SK-MEL-5 (cell line): ENCODE measurements around the gene BRSK2. TPM values are rescaled to one million over a fixed set of nuclear protein-coding genes. Genes with fewer than 3 reads are reported as not detected.
"Not testable (repeated sequence)": the region's sequence is repeated elsewhere in the genome, so short reads cannot be mapped to it uniquely, and the experiment has no call there.

ENCODE experiments used
- DNase-seq: peaks from one replicate; pipeline ENCODE4 v3.0.0-alpha.2; 2016; ENCODE audit warnings: low read depth, low spot score
- in situ Hi-C: cut with HindIII; loops from 2 replicates; pipeline ENCODE4 v1.10.0; 2016; ENCODE audit warnings: low sequenced_read_pairs, high pct_unique_total_duplicates, low pct_unique_long_range_greater_than_20kb
- total RNA-seq: library from RNA; depleted of rRNA; stranded (reverse); fragments of >200 nt; shearing (Covaris generic); gene quantifications from 2 replicates; pipeline ENCODE4 v1.2.3, GENCODE V29; 2014

BRSK2 gene
- total RNA-seq, 1 experiment from 2014 or later, result 4.5 TPM

DNA sequence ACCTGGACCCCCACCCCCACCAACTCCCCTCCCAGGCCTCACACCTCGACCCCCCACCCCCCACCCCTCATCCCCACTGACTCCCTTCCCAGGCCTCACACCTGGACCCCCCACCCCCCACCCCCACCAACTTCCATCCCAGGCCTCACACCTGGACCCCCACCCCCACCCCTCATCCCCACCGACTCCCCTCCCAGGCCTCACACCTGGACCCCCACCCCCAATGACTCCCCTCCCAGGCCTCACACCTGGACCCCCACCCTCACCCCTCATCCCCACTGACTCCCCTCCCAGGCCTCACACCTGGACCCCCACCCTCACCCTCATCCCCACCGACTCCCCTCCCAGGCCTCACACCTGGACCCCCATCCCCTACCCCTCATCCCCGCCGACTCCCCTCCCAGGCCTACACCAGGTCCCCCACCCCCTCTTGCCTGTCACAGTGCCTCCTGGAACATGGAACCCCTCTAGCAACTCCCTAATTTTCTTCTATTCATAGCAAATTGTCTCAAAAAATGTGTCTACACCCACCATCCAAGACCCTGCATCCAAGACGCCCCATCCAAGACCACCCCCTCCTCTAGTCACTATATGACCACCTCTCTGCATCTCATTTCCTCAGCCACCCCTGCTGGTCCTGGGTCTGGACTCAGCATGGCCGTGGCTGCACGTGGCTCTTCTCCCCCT lies 36.9 kb upstream of the BRSK2 start:
- no peak for DNase-seq
- in situ Hi-C loops, result no loop called here

DNA sequence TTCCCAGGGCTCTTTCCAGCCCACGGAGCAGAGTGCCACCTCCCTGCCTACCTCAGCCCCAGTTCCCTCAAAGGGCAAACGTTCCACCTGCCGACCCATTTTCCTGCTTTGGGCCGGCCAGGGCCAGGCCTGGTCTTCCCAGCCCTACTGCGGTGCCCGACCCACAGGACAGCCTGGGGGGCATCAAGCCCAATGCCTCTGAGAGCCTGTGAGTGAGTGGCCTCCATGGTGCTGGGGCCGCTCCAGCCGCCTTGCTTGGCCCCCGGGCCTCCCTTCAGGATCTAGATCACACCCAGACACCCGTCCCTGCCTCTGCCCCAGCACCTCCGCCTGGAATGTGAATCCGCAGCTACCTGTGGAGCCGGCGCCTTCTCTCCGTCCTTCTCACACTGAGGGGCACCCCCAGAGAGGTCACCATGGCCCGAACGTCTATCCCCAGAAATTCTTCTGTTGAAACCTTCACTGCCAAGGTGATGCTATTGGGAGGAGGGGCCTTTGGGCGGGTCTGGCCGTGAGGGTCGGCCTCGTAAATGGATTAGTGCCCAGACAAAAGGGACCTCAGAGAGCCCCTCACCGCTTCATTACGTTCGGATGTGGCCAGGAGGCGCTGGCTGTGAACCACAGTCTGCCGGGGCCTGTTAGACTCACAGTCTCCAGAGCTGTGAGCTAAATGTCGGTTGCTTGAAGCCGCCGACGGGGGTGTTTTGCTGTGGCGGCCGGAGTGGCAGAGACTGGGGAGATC lies 36.2 kb upstream of the BRSK2 start:
- in situ Hi-C loops, result no loop called here
- no peak for DNase-seq

DNA sequence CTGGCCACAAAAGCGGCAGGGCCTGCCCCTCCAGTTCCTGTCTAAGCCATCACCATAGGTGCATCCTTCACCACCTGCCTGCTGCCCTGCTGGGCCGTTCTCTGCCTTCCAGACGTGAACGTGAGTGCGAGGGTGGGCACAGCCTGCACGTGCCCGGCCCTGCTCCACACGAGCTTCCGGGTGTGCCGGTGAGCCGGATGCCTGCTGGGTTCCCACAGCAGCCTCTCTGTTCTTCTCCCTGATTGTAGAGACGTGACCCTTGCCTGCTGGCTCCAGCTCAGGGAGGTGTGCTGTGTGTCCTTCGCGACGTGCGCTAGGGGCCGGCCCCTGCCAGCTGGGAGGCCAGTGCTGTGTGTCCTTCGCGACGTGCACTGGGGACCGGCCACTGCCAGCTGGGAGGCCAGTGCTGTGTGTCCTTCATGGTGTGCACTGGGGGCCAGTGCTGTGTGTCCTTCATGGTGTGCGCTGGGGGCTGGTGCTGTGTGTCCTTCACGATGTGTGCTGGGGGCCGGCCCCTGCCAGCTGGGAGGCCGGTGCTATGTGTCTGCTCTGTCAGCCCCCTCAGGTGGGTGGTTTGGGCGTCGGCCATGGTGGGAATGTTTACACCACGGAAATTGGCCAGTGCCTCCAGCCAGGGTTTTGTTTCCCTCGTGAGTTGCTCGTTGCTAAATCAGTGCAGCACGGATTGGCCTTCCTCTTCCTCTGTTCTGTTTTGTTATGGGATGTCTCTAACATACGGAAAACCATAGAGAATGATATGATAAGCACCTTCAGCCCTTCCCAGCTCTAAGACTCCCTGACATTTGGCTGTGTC lies 35.4 kb upstream of the BRSK2 start:
- in situ Hi-C loops, result no loop called here
- no peak for DNase-seq

DNA sequence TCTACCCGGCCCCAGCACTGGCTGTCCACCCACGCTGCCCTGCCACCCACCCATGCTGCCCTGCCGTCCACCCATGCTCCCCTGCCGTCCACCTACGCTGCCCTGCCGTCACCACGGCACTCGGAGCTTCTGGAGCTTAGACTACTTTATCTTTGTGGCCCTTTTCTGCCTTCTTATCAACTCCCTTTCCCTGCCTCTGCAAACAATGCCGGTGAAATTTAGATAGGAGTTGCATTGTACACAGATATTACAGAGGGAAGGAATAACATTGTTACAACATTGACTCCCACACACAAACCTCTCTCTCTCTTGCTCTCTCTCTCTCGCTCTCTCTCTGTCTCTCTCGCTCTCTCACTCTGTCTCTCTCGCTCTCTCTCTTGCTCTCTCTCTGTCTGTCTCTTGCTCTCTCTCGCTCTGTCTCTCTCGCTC lies 33.7 kb upstream of the BRSK2 start:
- in situ Hi-C loops, result no loop called here
- no peak for DNase-seq

DNA sequence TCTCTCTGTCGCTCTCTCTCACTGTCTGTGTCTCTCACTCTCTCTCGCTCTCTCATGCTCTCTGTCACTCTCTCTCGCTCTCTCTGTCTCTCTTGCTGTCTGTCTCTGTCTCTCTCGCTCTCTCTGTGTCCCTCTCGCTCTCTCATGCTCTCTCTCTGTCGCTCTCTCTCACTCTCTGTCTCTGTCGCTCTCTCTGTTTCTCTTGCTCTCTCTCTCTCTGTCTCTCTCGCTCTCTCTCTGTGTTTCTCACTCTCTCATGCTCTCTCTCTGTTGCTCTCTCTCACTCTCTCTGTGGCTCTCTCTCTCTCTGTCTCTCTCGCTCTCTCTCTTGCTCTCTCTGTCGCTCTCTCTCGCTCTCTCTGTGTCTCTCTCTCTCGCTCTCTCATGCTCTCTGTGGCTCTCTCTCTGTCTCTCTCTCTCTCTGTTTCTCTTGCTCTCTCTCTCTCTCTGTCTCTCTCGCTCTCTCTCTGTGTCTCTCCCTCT lies 33.2 kb upstream of the BRSK2 start:
- in situ Hi-C loops, result no loop called here
- DNase-seq, result no peak

DNA sequence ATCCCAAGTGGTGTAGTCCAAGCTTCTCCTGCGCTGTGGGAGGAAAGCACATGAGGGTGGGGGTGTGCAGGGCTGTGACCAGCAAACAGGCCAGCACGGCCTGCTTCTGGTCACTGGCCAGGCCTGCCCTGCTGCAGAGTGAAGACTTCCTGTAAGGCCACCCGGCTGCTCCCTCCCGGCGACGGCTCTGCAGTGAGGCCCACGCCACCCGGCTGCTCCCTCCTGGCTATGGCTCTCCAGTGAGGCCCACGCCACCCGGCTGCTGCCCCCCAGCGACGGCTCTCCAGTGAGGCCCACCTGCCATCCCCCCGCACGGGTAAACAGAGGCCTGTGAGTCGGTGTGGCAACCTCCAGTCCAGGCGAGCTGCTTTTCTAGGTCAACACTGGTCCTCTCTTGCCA lies 31.4 kb upstream of the BRSK2 start:
- no peak for DNase-seq
- in situ Hi-C loops, result no loop called here

DNA sequence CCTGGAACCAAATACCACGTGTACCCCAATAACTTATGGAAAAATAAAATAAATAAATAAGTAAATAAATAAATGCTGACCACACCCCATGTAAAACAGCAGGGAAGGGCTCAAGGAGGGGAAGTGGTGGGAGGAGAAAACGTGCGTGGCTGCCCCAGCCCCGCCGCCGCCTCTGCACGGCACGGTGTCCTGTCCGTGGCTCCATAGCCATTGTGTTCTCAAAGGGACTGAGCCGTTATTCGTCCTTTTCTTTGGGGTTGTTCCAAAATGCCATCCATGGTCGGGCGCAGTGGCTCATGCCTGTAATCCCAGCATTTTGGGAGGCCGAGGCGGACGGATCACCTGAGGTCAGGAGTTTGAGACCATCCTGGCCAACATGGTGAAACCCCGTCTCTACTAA lies 30.8 kb upstream of the BRSK2 start:
- in situ Hi-C loops, DNase-seq: not testable (repeated sequence)

DNA sequence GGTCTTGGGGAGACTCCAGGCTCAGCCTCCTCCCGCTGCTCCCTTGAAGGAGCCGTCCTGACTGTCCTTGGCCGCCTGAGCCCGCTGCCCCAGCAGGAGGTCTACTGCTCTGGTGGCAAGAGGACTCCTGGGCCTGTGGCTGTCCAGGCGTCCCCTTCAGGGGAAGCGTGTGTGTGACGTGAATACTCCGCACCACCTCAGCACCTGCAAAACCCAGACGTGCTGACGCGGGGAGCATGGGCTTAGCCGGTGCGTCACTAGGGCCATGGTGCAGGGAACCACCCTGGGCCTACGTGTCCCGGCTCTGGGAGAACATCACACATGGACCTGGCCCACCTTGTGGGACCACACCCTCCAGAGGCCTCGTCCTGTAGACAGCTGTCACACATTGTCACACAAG lies 30.2 kb upstream of the BRSK2 start:
- in situ Hi-C loops, result no loop called here
- DNase-seq, result no peak

DNA sequence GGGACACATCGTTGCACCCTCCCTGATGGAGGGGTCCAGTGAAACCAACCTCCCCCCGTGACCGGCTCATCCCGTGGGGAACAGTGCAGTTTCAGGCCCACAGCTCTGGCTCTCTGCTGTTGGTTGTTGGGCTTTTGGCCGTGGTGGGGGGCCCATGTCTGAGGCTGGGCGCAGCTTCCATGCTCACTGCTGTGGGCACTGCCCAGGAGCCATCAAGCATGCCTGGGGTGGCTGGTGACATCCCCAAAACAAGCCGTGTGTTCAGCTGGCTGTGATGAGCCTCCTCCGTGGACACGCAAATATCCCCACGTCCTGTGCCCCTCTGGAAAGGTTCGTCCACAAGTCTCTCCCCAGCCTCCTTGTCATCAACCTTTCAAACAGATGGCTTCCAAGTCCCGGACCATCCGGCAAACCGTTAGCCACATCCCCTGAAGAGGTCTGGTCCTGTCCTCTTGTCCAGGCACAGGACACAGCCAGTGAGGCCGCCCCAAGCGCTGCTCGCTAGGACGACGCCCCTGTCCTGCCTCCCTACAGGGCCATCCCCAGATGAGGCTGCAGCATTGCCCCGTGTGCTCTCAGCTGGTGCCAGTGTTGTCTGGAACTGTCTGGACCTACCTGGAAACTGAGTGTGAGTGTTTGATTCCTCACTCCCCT lies 29.4 kb upstream of the BRSK2 start:
- in situ Hi-C loops, result no loop called here
- no peak for DNase-seq

DNA sequence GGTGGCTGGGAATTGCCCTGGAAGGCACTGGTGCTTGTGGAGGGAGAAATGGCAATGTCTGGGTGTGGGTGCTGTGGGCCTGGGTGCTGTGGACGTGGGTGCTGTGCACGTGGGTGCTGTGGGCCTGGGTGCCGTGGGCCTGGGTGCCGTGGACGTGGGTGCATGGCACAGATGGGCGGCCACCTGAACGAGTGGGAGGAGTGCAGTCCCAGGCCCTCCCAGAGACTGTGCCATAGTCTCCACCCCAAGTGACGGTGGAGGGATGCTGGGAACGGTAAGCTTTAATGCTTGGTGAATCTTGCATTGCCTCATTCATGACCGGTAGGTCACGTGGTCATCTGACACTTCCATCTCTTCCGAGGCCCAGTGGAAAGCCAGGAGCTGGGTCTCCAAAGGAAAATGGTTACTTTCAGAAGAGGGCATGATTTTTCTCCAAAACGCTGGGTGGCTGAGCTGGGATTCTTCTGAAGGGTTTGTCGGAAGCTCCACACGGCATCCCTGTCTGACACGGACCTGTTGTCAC lies 28.8 kb upstream of the BRSK2 start:
- no peak for DNase-seq
- in situ Hi-C loops, result no loop called here

DNA sequence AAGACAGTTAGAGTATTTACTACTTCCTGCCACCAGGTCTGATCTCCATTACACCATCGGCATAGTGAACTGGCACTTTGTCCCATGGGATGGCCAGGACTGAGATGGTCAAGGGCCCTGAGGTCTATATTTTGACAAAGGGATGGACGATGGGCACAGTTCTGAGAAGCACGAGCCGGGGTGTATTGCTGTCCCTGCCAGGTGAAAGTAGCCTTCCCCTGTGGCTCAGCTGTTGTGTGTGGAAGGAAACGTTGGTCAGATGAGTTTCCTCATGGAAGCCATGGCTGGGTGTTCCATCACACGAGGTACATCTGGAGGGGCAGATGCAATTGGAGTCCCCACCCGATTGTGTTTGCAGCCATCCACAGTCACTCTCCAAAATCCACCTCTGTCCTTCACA lies 27.9 kb upstream of the BRSK2 start:
- in situ Hi-C loops, result no loop called here
- DNase-seq, result no peak

DNA sequence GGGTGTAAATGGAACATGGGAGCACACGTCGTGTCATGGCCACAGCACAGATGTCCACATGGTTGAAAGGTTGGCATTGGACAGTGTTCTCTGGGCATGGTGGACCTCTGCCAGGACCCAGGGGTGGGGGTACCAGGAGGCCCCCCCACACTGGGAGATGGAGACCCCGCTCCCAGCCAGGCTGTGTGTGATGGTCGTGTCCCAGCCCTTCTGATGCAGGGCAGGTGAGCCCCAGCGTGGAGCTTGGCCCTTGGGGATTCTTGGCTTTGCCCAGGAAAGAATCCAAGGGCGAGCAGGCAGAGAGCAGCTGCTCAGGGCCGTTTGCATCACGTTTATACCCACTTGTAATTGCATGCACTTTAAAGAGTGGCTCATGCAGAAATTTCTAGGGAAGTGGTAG lies 22.0 kb upstream of the BRSK2 start:
- DNase-seq, result no peak
- in situ Hi-C loops, result no loop called here

DNA sequence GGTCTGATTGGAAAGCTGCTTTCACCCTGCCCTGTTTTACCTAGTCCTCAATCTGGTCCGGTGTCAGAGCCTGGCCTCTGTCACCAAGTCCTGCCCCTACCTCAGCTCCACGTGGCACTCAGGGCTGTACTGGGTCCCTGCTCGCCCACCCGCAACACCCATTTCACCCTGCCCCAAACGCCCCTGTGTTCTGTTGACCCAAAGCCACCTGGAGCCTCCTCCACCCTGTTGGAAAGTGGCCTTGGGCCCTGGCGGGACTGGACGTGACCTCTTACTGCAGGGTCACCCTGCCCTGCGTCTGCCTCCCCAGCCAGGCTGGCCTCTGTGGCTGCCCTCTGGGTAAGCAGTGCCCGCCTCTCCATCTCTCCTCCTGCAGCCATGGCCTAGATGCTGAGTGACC lies 21.5 kb upstream of the BRSK2 start:
- in situ Hi-C loops, result no loop called here
- no peak for DNase-seq

DNA sequence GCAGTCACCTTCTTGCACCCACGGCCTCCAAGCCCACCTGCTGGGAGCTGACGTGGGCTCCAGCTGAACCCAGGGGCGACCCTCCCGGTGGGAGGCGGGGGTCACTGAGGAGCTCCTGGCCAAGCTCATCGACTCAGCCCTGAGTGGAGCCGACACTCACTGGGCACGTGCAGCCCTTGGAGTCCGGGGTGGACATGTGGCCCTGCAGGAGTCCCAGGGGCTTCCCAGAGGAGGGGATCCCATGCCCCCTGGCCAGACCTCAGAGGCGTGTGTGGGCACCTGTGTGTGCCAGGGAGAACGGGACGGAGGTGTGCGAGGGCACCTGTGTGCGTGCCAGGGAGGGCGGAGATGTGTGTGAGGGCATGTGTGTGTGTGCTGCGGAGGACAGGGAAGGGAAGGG lies 20.8 kb upstream of the BRSK2 start:
- DNase-seq, result no peak
- in situ Hi-C loops, result no loop called here

DNA sequence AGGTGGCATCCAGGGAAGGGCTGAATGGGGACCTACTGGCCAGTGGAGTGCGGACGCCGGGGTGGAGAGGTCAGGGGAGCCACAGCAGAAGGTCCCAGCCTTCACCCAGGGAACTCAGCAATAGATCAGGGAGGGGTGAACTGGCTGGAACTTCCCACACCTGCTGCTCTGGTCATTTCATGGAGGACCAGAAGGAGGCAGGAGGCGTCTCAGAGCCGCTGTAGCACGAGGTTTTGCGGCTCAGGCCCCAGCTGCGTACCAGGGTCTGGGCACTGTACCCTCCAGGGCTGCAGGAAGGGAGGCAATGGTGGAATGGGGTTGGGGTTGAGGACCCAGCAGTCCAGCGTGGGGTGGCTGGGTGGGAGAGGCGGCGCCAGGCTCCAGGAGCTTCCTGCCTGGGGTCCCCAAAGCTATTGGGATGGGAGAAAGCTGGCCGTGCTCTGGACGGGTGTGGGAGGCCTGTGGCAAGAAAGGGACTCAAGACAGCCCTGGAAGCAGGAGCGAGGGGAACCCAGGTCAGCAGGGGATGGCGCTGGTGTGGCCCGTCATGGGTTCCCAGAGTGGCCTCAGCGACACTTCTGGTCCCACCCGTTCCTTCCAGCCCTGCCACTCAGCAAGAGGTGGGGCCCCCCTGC lies 20.2 kb upstream of the BRSK2 start:
- in situ Hi-C loops, result no loop called here
- no peak for DNase-seq

DNA sequence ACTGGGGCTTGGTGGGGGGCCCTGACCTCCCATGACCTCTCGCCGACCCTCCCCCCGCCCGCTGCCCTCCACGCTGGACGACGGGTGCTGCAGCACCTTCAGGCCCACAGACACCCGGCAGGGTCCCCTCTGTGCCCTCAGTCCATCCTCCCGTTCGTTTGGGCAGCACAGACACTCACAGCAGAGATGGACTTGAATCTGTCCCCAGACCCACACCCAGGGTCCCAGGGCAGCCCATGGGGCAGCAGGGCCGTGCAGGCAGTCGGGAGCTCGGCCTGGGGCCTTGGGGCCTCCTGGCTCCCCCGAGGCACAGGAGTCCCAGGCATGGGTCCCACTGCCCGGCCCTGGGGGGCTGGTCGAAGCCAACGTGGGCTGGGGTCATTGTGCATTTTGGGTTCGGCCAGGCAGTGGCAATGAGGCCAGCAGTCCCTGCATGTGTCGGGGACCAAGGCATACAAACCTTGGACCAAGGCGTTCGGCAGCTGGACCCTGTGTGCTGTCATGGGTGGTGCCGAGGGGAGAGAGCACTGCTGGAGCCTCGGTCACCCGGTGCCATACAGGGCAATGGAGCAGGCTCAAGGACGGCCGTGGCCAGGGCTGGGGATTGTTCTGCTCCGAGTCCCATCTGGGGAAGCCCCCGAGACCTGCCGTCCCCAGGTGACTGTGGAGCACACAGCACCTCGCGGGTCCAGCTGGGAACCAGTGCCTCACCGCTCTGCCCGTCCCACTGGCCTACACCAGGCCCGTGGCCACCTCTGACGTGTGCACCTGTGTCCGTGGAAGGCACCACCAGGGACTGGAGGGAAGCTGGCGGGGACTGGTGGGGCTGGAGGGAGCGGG lies 19.3 kb upstream of the BRSK2 start:
- in situ Hi-C loops, result no loop called here
- no peak for DNase-seq

DNA sequence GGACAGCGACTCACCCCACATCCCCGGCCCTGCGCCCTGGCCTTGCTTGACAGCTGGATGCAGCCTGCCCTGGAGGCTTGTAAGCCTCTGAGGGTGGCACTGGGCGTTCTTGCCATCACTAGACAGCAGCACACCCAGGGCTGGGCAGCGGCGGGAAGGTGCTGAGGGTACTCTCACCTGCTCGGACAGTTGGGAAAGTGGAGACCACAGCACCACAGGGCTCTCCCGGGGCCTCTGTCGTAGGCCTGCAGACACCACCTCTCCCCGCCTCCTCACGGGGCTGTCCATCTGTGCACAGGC lies 18.8 kb upstream of the BRSK2 start:
- in situ Hi-C loops, result no loop called here
- DNase-seq, result no peak
